NCI-H82 (cell line): Measurements from ENCODE around the gene METTL4.

Experiments used
- DNase-seq: peaks from one replicate; lab custom pipeline; 2025; lab: John Stamatoyannopoulos, UW

Gene METTL4

GRCh38 chr18:2518473-2518872, 52.8 kb downstream of the METTL4 start:
- no peak for DNase-seq

- DNase-seq: no peak
Measured at GRCh38 chr18:2515908-2516625, 55.2 kb downstream of the METTL4 start.

DNA sequence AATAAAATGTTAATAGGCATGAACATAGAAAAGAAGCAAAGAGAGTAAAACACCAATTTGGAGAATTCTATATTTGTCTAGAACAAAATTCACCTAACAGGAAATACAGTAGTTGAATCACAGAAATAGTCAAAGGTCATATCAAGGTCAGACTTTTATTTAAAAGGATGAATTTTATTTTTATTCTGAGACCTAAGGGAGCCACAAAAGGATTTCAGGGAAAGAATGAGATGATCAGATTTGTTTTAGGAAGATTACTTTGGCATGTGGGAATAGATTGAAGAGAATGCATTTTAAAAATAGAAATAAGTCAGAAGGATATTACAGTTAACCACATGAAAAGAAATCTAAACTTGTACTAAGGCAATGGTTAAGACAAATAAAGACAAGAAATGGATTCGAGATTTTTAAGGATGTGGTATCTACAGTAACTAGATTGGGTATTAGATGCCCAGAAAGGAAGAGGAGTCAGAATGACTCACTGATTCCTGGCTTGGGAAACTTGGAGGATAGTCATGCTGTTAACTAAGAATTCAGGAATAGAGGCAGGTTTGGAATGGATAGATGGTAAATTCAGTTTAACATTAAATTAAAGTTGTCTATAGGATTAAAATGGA, 56.0 kb downstream of the METTL4 start:
- no peak for DNase-seq

DNA sequence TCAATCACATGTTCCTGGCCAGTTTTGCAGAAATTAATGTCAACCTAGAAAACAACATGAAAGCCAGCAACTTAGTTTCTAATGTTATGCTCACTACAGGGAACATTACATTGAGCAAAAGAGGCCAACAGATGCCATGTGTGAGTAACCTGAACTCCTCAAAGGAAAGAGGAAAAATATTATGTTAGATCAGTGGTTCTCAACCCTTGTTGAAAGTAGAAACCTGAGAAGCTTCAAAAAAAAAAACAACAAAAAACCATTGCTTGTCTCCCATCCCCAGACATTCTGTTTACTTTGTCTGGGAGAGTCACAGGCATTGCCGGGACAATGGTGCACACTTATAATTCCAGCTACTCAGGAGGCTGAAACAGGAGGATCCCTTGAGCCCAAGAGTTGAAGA, 57.7 kb downstream of the METTL4 start:
- DNase-seq: no peak

DNA sequence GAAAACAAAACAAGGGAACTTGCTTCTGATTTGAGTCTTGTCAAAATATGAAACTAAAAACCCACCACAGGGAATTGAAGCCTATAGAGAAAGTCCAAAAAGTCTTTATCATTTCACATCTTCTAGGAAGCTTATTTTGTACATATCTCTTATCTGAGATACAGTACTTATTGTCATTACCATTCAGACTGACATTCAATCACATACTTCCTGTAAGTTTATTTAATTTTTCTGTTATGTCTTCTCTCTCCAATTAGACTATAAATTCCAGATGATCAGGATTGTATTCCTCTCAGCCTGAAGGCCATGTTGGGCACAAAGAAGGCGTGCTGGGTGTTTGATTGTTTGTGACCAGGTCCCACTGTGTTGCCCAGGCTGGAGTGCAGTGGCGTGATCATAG, 59.2 kb downstream of the METTL4 start:
- DNase-seq: no peak

- DNase-seq: no peak
Measured at GRCh38 chr18:2511451-2511850, 59.9 kb downstream of the METTL4 start.

DNA sequence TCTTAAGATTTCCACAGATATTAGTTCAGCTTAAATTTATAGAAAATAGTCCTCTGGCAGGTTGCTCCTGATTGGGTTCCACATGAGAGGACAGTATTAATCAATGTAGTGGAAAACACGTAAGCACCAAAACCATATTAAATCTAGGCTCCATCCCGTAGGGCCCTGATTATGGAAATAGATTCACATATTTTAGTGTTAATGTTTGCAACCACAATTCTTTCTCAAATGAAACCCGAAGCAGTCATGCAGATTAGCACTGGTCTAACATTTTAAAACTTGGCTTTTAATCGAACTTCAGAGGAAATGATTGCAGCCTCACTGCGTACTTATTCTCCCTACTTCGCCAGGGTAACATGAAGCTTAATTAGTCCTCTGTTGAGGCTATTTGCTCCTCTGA, 60.9 kb downstream of the METTL4 start:
- no peak for DNase-seq

GRCh38 chr18:2508678-2509077, 62.6 kb downstream of the METTL4 start:
- no peak for DNase-seq

DNA sequence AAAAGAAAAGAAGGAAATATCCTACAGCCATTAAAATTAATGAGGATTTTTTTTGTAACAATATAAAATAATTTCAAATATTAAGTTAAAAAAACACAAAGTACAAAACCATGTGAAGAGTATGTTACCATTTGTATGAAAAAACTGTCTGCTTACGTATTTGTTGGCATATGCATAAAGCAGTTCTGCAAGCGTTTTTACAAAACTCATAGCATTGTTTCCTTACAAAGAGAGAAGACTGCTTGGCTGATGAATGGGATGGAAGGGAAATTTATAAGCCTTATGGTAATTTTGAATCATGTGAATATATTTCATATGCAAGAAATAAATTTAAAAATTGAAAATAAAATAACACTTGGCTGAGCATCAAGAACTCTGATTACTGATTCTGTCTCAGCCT, 63.1 kb downstream of the METTL4 start:
- no peak for DNase-seq

DNA sequence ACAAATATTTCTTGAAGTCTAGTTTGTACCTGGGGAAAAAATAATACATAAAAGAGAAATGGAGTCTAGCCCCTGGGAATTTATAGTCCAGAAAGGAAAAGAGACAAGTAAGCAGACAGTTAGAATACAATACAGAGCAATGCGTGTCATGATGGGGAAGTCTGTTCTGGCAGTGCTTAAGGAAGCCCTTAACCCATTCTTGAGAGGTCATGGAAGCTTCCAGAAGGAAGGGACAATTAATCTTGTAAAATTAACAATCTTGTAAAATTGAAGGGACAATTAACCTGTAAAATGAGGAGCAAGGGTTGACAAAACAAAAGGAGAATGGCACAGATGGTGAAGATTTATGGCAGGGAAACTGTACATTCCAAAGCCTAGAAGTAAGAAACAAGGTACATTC, 66.7 kb downstream of the METTL4 start:
- no peak for DNase-seq

DNA sequence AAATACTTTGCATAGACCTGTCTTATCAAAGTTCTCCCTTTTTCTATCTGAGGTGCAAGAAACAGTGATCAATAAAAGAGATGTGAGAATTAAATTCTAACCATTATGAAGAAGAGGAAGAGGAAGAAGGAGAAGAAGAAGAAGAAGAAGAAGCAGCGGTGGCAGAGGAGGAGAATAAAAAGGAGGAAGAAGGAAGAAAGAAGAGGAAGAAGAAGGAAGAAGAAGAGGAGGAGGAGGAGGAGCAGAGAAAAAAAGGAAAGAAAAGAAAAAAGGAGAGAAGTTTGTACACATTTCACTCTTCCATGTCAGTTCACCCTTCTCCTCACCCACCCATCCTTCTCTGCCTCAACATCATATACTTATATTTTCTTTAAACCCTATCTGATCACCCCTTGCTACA, 68.4 kb downstream of the METTL4 start:
- DNase-seq: no peak

DNA sequence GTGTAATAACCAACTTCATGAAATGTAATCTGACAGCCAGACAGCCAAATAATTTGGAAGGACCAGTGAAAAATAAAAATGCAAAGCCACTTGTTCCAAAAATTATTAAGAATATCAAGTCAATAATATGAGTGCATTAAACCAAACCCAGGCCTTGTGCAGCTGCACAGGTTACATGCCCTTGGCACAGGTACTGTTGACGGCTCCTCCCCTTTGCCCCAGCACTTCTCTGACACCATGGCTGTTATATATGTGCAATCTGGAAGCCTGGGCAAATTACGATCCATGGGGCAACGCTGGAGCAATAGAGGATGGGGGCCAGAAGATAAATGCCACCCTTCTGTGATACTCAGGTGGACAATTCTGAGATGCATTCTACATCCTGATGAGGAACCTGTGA, 68.9 kb downstream of the METTL4 start:
- no peak for DNase-seq

DNA sequence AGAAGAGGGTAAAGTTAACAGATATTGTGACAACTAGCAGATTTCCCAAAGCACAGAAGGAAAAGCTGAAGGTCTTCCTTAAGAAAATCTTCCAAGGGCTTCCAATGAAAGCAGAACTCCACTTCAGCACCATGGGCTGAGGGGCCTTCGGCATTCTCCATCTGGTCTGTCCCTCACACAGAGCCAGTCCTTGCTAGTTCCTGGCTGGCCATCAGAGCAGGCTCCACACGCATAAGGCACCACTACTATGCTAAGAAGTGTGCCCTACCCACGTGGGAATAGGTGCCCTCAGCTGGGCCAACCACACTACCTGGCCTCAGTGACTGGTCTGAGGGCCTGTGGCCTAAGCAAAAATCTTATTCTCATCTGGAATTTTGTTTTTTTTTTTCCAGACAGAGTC, 73.5 kb downstream of the METTL4 start:
- no peak for DNase-seq

DNA sequence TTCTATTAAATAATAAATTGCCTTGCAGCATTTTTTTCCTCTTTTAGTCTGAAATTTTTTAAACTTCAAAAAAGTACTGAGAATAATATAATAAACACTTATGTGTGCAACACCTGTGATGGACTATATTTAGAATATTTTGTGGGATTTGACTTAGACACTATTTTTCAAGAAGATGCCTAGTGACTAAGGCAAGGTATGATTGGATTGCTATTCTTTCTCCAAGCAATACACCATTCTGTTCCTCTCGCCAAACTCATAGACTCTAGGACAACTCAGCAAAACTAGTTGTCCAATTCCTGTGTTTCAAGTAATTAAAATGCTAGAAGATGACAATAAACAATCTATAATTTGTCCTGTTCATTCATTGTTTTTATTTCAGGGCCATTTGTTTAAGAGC, 75.9 kb downstream of the METTL4 start:
- no peak for DNase-seq

DNA sequence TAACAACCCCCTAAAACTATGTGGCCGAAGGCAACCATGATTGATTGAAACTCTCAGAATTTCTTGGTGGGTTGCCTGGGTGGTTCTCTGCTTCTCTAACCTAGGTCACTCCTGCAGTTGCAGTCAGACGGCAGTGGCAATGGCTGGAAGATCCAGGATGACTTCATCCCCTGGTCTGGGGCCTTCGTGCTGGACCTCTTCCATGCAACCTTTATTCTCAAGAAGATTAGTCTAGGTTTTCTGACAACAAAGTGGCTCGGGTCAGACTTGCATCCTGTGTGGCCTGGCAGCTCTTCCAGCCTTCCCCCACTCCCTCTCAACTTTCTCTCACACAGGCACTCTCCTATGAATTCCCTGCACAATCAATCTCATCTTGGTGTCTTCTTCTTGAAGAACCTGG, 76.4 kb downstream of the METTL4 start:
- no peak for DNase-seq
